Mucosa of stomach (tissue), 1 donor: Measurements from ENCODE around the gene WDR37.

Experiments used
- H3K27me3 ChIP-seq: one replicate; pipeline ENCODE4 v1.7.0; 2013; ENCODE audit warnings: mild to moderate bottlenecking, low read length; ENCODE audit not compliant: control insufficient read depth, insufficient read depth
- H3K36me3 ChIP-seq: one replicate; pipeline ENCODE4 v1.7.0; 2013; ENCODE audit warnings: low read length; ENCODE audit not compliant: control insufficient read depth, insufficient read depth
- H3K4me1 ChIP-seq: one replicate; pipeline ENCODE4 v1.7.0; 2013; ENCODE audit warnings: mild to moderate bottlenecking, low read length; ENCODE audit not compliant: control insufficient read depth, insufficient read depth
- H3K4me3 ChIP-seq: one replicate; pipeline ENCODE4 v1.7.0; 2013; ENCODE audit warnings: low read length
- H3K9ac ChIP-seq: one replicate; pipeline ENCODE4 v1.7.0; 2013; ENCODE audit warnings: mild to moderate bottlenecking, low read length, moderate library complexity
- H3K9me3 ChIP-seq: one replicate; pipeline ENCODE4 v1.7.0; 2013; ENCODE audit warnings: mild to moderate bottlenecking, low read length, moderate library complexity; ENCODE audit not compliant: control insufficient read depth
- donor health status: Pancreatic carcinoma.

Gene WDR37

GRCh38 chr10:1136268-1136667 lies 80.1 kb downstream of the WDR37 start:
- Histone ChIP-seq H3K9ac (no peak overlapping the region), H3K4me1 (no peaks in the 10 kb centered on the region), H3K27me3 (no peaks in the 10 kb centered on the region), H3K4me3 (no peak overlapping the region), H3K36me3 (no peaks in the 10 kb centered on the region), H3K9me3 (no peaks in the 10 kb centered on the region)

GRCh38 chr10:1137499-1138163 lies 81.4 kb downstream of the WDR37 start:
- H3K9ac ChIP-seq = no peak overlapping the region
- H3K4me1 ChIP-seq = no peaks in the 10 kb centered on the region
- no peaks in the 10 kb centered on the region for H3K36me3 ChIP-seq
- no peaks in the 10 kb centered on the region for H3K27me3 ChIP-seq
- no peaks in the 10 kb centered on the region for H3K9me3 ChIP-seq
- no peak overlapping the region for H3K4me3 ChIP-seq

- Histone ChIP-seq H3K9ac (no peak overlapping the region), H3K4me1 (no peaks in the 10 kb centered on the region)
Measured at GRCh38 chr10:1138529-1138928, 82.3 kb downstream of the WDR37 start.

GRCh38 chr10:1141261-1141660 lies 85.1 kb downstream of the WDR37 start:
- H3K4me1 ChIP-seq = no peaks in the 10 kb centered on the region
- no peaks in the 10 kb centered on the region for H3K9me3 ChIP-seq
- no peak overlapping the region for H3K9ac ChIP-seq
- no peak overlapping the region for H3K4me3 ChIP-seq
- no peaks in the 10 kb centered on the region for H3K36me3 ChIP-seq
- H3K27me3 ChIP-seq = no peaks in the 10 kb centered on the region

More at GRCh38 chr10:1138529-1138928, 82.3 kb downstream of the WDR37 start:
- no peaks in the 10 kb centered on the region for H3K9me3 ChIP-seq
- H3K4me3 ChIP-seq = no peak overlapping the region
- H3K36me3 ChIP-seq = no peaks in the 10 kb centered on the region
- no peaks in the 10 kb centered on the region for H3K27me3 ChIP-seq

- no peak overlapping the region for H3K4me3 ChIP-seq
- no peak overlapping the region for H3K9ac ChIP-seq
- no peaks in the 10 kb centered on the region for H3K4me1 ChIP-seq
- H3K9me3 ChIP-seq = no peaks in the 10 kb centered on the region
- H3K27me3 ChIP-seq = no peaks in the 10 kb centered on the region
- H3K36me3 ChIP-seq = no peaks in the 10 kb centered on the region
Measured at GRCh38 chr10:1141701-1142100, 85.5 kb downstream of the WDR37 start.

GRCh38 chr10:1142596-1142995 lies 86.4 kb downstream of the WDR37 start:
- no peaks in the 10 kb centered on the region for H3K9me3 ChIP-seq
- no peaks in the 10 kb centered on the region for H3K36me3 ChIP-seq
- H3K4me3 ChIP-seq = no peak overlapping the region
- no peak overlapping the region for H3K9ac ChIP-seq
- H3K27me3 ChIP-seq = no peaks in the 10 kb centered on the region
- no peaks in the 10 kb centered on the region for H3K4me1 ChIP-seq

GRCh38 chr10:1147810-1148209 lies 91.6 kb downstream of the WDR37 start:
- Histone ChIP-seq H3K9ac (no peak overlapping the region), H3K9me3 (no peaks in the 10 kb centered on the region), H3K36me3 (no peaks in the 10 kb centered on the region), H3K4me3 (no peak overlapping the region), H3K4me1 (no peaks in the 10 kb centered on the region), H3K27me3 (no peaks in the 10 kb centered on the region)

GRCh38 chr10:1148855-1149605 lies 92.8 kb downstream of the WDR37 start:
- no peak overlapping the region for H3K9ac ChIP-seq
- no peaks in the 10 kb centered on the region for H3K9me3 ChIP-seq
- no peaks in the 10 kb centered on the region for H3K36me3 ChIP-seq
- no peaks in the 10 kb centered on the region for H3K27me3 ChIP-seq
- H3K4me3 ChIP-seq = no peak overlapping the region
- no peaks in the 10 kb centered on the region for H3K4me1 ChIP-seq

GRCh38 chr10:1149793-1150637 lies 93.8 kb downstream of the WDR37 start:
- Histone ChIP-seq H3K4me1 (no peaks in the 10 kb centered on the region), H3K9ac (no peak overlapping the region)

GRCh38 chr10:1150638-1150955 lies 94.4 kb downstream of the WDR37 start:
- Histone ChIP-seq H3K36me3 (no peaks in the 10 kb centered on the region), H3K9ac (no peak overlapping the region), H3K4me1 (no peaks in the 10 kb centered on the region), H3K9me3 (no peaks in the 10 kb centered on the region), H3K27me3 (no peaks in the 10 kb centered on the region), H3K4me3 (no peak overlapping the region)

More at GRCh38 chr10:1149793-1150637, 93.8 kb downstream of the WDR37 start:
- Histone ChIP-seq H3K4me3 (no peak overlapping the region), H3K36me3 (no peaks in the 10 kb centered on the region), H3K9me3 (no peaks in the 10 kb centered on the region), H3K27me3 (no peaks in the 10 kb centered on the region)

GRCh38 chr10:1151076-1152033 lies 95.2 kb downstream of the WDR37 start:
- H3K4me3 ChIP-seq = no peak overlapping the region
- no peak overlapping the region for H3K9ac ChIP-seq
- no peaks in the 10 kb centered on the region for H3K36me3 ChIP-seq
- no peaks in the 10 kb centered on the region for H3K9me3 ChIP-seq
- no peaks in the 10 kb centered on the region for H3K4me1 ChIP-seq
- no peaks in the 10 kb centered on the region for H3K27me3 ChIP-seq
